T-helper 1 cell treated with Interleukin-12 subunit alpha and Interleukin-12 subunit beta and Interleukin-4 antibody, amounts not matched to agents 30 ng/mL and 1 ng/mL, for 36 hours (primary cell): Measurements from ENCODE around the gene FRMPD2. TPM values are rescaled to one million over a fixed set of nuclear protein-coding genes. Genes with fewer than 3 reads are reported as not detected.
"Not testable (repeated sequence)": the region's sequence is repeated elsewhere in the genome, so short reads cannot be mapped to it uniquely, and the experiment has no call there.

Experiments used
- intact Hi-C: fragments of 100-400 bp; cut with micrococcal nuclease; formaldehyde crosslinking; loops from one replicate; pipeline ENCODE4 v1.15.1; 2024
- total RNA-seq: library from RNA; stranded (reverse); gene quantifications from 2 replicates; pipeline ENCODE4 v1.2.3, GENCODE V29; 2022

The FRMPD2 gene
- total RNA-seq, 1 donor from 2014 or later = not detected

- intact Hi-C loops = no loop called here
Measured at GRCh38 chr10:48209241-48209640, 65.3 kb downstream of the FRMPD2 start.

- intact Hi-C loops = no loop called here
Measured at GRCh38 chr10:48207853-48208252, 66.6 kb downstream of the FRMPD2 start.

GRCh38 chr10:48206482-48207250 lies 67.8 kb downstream of the FRMPD2 start:
- intact Hi-C loops = no loop called here

- intact Hi-C loops = no loop called here
Measured at GRCh38 chr10:48205918-48206317, 68.6 kb downstream of the FRMPD2 start.

- intact Hi-C loops = no loop called here
Measured at GRCh38 chr10:48199580-48200377, 74.7 kb downstream of the FRMPD2 start.

GRCh38 chr10:48197236-48197899 lies 77.1 kb downstream of the FRMPD2 start:
- intact Hi-C loops = no loop called here

GRCh38 chr10:48195803-48196202 lies 78.7 kb downstream of the FRMPD2 start:
- intact Hi-C loops = no loop called here

- intact Hi-C loops = no loop called here
Measured at GRCh38 chr10:48194830-48195229, 79.7 kb downstream of the FRMPD2 start.

- intact Hi-C loops = no loop called here
Measured at GRCh38 chr10:48193556-48193955, 80.9 kb downstream of the FRMPD2 start.

GRCh38 chr10:48192881-48193450 lies 81.5 kb downstream of the FRMPD2 start:
- intact Hi-C loops = no loop called here

- intact Hi-C loops = no loop called here
Measured at GRCh38 chr10:48187713-48188485, 86.6 kb downstream of the FRMPD2 start.

- intact Hi-C loops = no loop called here
Measured at GRCh38 chr10:48187126-48187525, 87.4 kb downstream of the FRMPD2 start.

GRCh38 chr10:48186264-48186804 lies 88.2 kb downstream of the FRMPD2 start:
- intact Hi-C loops = not testable (repeated sequence)

- intact Hi-C loops = no loop called here
Measured at GRCh38 chr10:48184224-48184623, 90.3 kb downstream of the FRMPD2 start.

- intact Hi-C loops = not testable (repeated sequence)
Measured at GRCh38 chr10:48172715-48173114, 101.8 kb downstream of the FRMPD2 start.

GRCh38 chr10:48160670-48161069 lies 113.8 kb downstream of the FRMPD2 start:
- intact Hi-C loops = not testable (repeated sequence)

- intact Hi-C loops = not testable (repeated sequence)
Measured at GRCh38 chr10:48160163-48160562, 114.3 kb downstream of the FRMPD2 start.

- intact Hi-C loops = not testable (repeated sequence)
Measured at GRCh38 chr10:48154211-48155140, 120.0 kb downstream of the FRMPD2 start.

- intact Hi-C loops = not testable (repeated sequence)
Measured at GRCh38 chr10:48147643-48148042, 126.9 kb downstream of the FRMPD2 start.
